ENCODE data around the gene CTNNBL1. TPM values are rescaled to one million over a fixed set of nuclear protein-coding genes. Genes with fewer than 3 reads are reported as not detected.
"Not testable (repeated sequence)": the region's sequence is repeated elsewhere in the genome, so short reads cannot be mapped to it uniquely, and the experiment has no call there.

Gene CTNNBL1
- total RNA-seq, 1 experiment from 2014 or later: 34.1 TPM

- H3K36me3 ChIP-seq (replicated peaks; ENCODE audit: control insufficient read depth, insufficient read depth, low read length): peaks cover 3% of the 10 kb centered on the region
- no peaks in the 10 kb centered on the region for H3K27me3 ChIP-seq (ENCODE audit: control insufficient read depth, insufficient read depth, low read length)
- H3K4me3 ChIP-seq (ENCODE audit: insufficient read depth, low read depth, low read length): no peak overlapping the region
- DNase-seq: no peak
Observed at GRCh38 chr20:37852666-37853065, 158.8 kb downstream of the CTNNBL1 start.

- H3K36me3 ChIP-seq (replicated peaks; ENCODE audit: control insufficient read depth, insufficient read depth, low read length): peaks cover 3% of the 10 kb centered on the region
- H3K27me3 ChIP-seq (ENCODE audit: control insufficient read depth, insufficient read depth, low read length): no peaks in the 10 kb centered on the region
- H3K4me3 ChIP-seq (ENCODE audit: insufficient read depth, low read depth, low read length): no peak overlapping the region
- no peak for DNase-seq
Observed at GRCh38 chr20:37853823-37854375, 160.1 kb downstream of the CTNNBL1 start.

- DNase-seq; H3K36me3 ChIP-seq (replicated peaks; ENCODE audit: control insufficient read depth, insufficient read depth, low read length); H3K4me3 ChIP-seq (ENCODE audit: insufficient read depth, low read depth, low read length); H3K27me3 ChIP-seq (ENCODE audit: control insufficient read depth, insufficient read depth, low read length): not testable (repeated sequence)
Observed at GRCh38 chr20:37856034-37856433, 162.2 kb downstream of the CTNNBL1 start.

GRCh38 chr20:37856932-37857660 is 163.3 kb downstream of the CTNNBL1 start:
- no peaks in the 10 kb centered on the region for H3K27me3 ChIP-seq (ENCODE audit: control insufficient read depth, insufficient read depth, low read length)
- DNase-seq: no peak

GRCh38 chr20:37859406-37860171 is 165.8 kb downstream of the CTNNBL1 start:
- Histone ChIP-seq H3K4me3 (ENCODE audit: insufficient read depth, low read depth, low read length) (no peak overlapping the region), H3K36me3 (replicated peaks; ENCODE audit: control insufficient read depth, insufficient read depth, low read length) (no peaks in the 10 kb centered on the region; the same call in 1 of the 2 replicates), H3K27me3 (ENCODE audit: control insufficient read depth, insufficient read depth, low read length) (no peaks in the 10 kb centered on the region)
- DNase-seq: no peak

More at GRCh38 chr20:37856932-37857660, 163.3 kb downstream of the CTNNBL1 start:
- Histone ChIP-seq H3K36me3 (replicated peaks; ENCODE audit: control insufficient read depth, insufficient read depth, low read length) (peaks cover 3% of the 10 kb centered on the region), H3K4me3 (ENCODE audit: insufficient read depth, low read depth, low read length) (no peak overlapping the region)

GRCh38 chr20:37863289-37863688 is 169.5 kb downstream of the CTNNBL1 start:
- Histone ChIP-seq H3K27me3 (ENCODE audit: control insufficient read depth, insufficient read depth, low read length) (no peaks in the 10 kb centered on the region), H3K36me3 (replicated peaks; ENCODE audit: control insufficient read depth, insufficient read depth, low read length) (no peaks in the 10 kb centered on the region; the same call in 1 of the 2 replicates), H3K4me3 (ENCODE audit: insufficient read depth, low read depth, low read length) (no peak overlapping the region)
- no peak for DNase-seq

- H3K4me3 ChIP-seq (ENCODE audit: insufficient read depth, low read depth, low read length): no peak overlapping the region
- H3K27me3 ChIP-seq (ENCODE audit: control insufficient read depth, insufficient read depth, low read length): no peaks in the 10 kb centered on the region
- no peaks in the 10 kb centered on the region; the same call in 1 of the 2 replicates for H3K36me3 ChIP-seq (replicated peaks; ENCODE audit: control insufficient read depth, insufficient read depth, low read length)
- DNase-seq: no peak
Observed at GRCh38 chr20:37864298-37864697, 170.5 kb downstream of the CTNNBL1 start.

- Histone ChIP-seq H3K36me3 (replicated peaks; ENCODE audit: control insufficient read depth, insufficient read depth, low read length) (peaks cover 2% of the 10 kb centered on the region; the same call in 1 of the 2 replicates), H3K4me3 (ENCODE audit: insufficient read depth, low read depth, low read length) (no peak overlapping the region), H3K27me3 (ENCODE audit: control insufficient read depth, insufficient read depth, low read length) (no peaks in the 10 kb centered on the region)
- DNase-seq: peak; percentile 37
Observed at GRCh38 chr20:37866051-37866450, 172.2 kb downstream of the CTNNBL1 start.

- Histone ChIP-seq H3K27me3 (ENCODE audit: control insufficient read depth, insufficient read depth, low read length) (no peaks in the 10 kb centered on the region), H3K36me3 (replicated peaks; ENCODE audit: control insufficient read depth, insufficient read depth, low read length) (peaks cover 2% of the 10 kb centered on the region; the same call in 1 of the 2 replicates), H3K4me3 (ENCODE audit: insufficient read depth, low read depth, low read length) (no peak overlapping the region)
- DNase-seq: peak; percentile 35
Observed at GRCh38 chr20:37867289-37868195, 173.7 kb downstream of the CTNNBL1 start.

GRCh38 chr20:37868851-37869333 is 175.1 kb downstream of the CTNNBL1 start:
- no peak overlapping the region for H3K4me3 ChIP-seq (ENCODE audit: insufficient read depth, low read depth, low read length)
- DNase-seq: no peak
- no peaks in the 10 kb centered on the region for H3K27me3 ChIP-seq (ENCODE audit: control insufficient read depth, insufficient read depth, low read length)
- peaks cover 2% of the 10 kb centered on the region; the same call in 1 of the 2 replicates for H3K36me3 ChIP-seq (replicated peaks; ENCODE audit: control insufficient read depth, insufficient read depth, low read length)

GRCh38 chr20:37869334-37869861 is 175.6 kb downstream of the CTNNBL1 start:
- DNase-seq: peak; percentile 83
- peaks cover 2% of the 10 kb centered on the region; the same call in 1 of the 2 replicates for H3K36me3 ChIP-seq (replicated peaks; ENCODE audit: control insufficient read depth, insufficient read depth, low read length)

GRCh38 chr20:37870294-37870693 is 176.5 kb downstream of the CTNNBL1 start:
- Histone ChIP-seq H3K27me3 (ENCODE audit: control insufficient read depth, insufficient read depth, low read length) (no peaks in the 10 kb centered on the region), H3K36me3 (replicated peaks; ENCODE audit: control insufficient read depth, insufficient read depth, low read length) (peaks cover 2% of the 10 kb centered on the region; the same call in 1 of the 2 replicates), H3K4me3 (ENCODE audit: insufficient read depth, low read depth, low read length) (no peak overlapping the region)
- DNase-seq: peak; percentile 21

More at GRCh38 chr20:37869334-37869861, 175.6 kb downstream of the CTNNBL1 start:
- no peaks in the 10 kb centered on the region for H3K27me3 ChIP-seq (ENCODE audit: control insufficient read depth, insufficient read depth, low read length)
- H3K4me3 ChIP-seq (ENCODE audit: insufficient read depth, low read depth, low read length): no peak overlapping the region

- Histone ChIP-seq H3K4me3 (ENCODE audit: insufficient read depth, low read depth, low read length) (no peak overlapping the region), H3K27me3 (ENCODE audit: control insufficient read depth, insufficient read depth, low read length) (no peaks in the 10 kb centered on the region), H3K36me3 (replicated peaks; ENCODE audit: control insufficient read depth, insufficient read depth, low read length) (peaks cover 2% of the 10 kb centered on the region; the same call in 1 of the 2 replicates)
- peak; percentile 28 for DNase-seq
Observed at GRCh38 chr20:37871751-37872150, 177.9 kb downstream of the CTNNBL1 start.
